ENCODE measurements around the gene IRX4. TPM values are rescaled to one million over a fixed set of nuclear protein-coding genes. Genes with fewer than 3 reads are reported as not detected.

Gene IRX4
- total and polyA plus RNA-seq, 2 donors (not counting 3 experiments of a cell fraction or from before 2014, with no cell fraction given) = not detected

GRCh38 chr5:1916041-1917001, 33.6 kb upstream of the IRX4 start:
- POLR2A ChIA-PET = no interaction called here
- CTCF ChIA-PET = no interaction called here
- dilution Hi-C loops (cut with MboI; ENCODE audit: extremely low pct_ligation_motif_present, low sequenced_read_pairs) = no loop called here

More at GRCh38 chr5:1916041-1917001, 33.6 kb upstream of the IRX4 start:
- no TSS peak for BruUV-seq (replicated peaks)
- Histone ChIP-seq H3K9me1 (replicated peaks; ENCODE audit: control insufficient read depth, extremely low read depth, insufficient read depth, low read length) (no peaks in the 10 kb centered on the region), H3K9ac (replicated peaks; ENCODE audit: extremely low read depth, insufficient read depth, low read length) (no peak overlapping the region), H3K9me3 (replicated peaks; ENCODE audit: control insufficient read depth, insufficient read depth, low read length) (no peaks in the 10 kb centered on the region), H4K20me1 (replicated peaks; ENCODE audit: control insufficient read depth, extremely low read depth, insufficient read depth, low read length) (no peaks in the 10 kb centered on the region), H3K4me2 (ENCODE audit: insufficient read depth, low read length) (no peak overlapping the region), H3K4me3 (replicated peaks in 1 of 3; ENCODE audit: insufficient read depth in 1 of 3, low read depth in 1 of 3, low read length in 3 of 3) (no peak overlapping the region), H3K4me1 (ENCODE audit: control insufficient read depth, extremely low read depth, insufficient read depth, low read length) (no peaks in the 10 kb centered on the region), H3K27ac (ENCODE audit: insufficient read depth, low read depth, low read length) (no peak overlapping the region), H2AFZ (ENCODE audit: low read depth, low read length) (no peak overlapping the region), H3K27me3 (ENCODE audit: control insufficient read depth in 2 of 2, insufficient read depth in 2 of 2, low read length in 2 of 2) (no peaks in the 10 kb centered on the region), H3K36me3 (ENCODE audit: control insufficient read depth in 2 of 2, extremely low read depth in 1 of 2, insufficient read depth in 2 of 2, low read length in 2 of 2) (no peaks in the 10 kb centered on the region), H3K79me2 (ENCODE audit: control insufficient read depth, insufficient read depth, low read length) (no peaks in the 10 kb centered on the region)
- DNase-seq (ENCODE audit: low read depth, low spot score) (no peak), FAIRE-seq (no peak)
- intact Hi-C loops (cut with micrococcal nuclease) = no loop called here
- TF ChIP-seq JUN (IDR thresholded peaks at IDR 0.05; ENCODE audit: borderline replicate concordance, insufficient read depth, insufficient read length, low read depth) = no peak
- TF ChIP-seq MAX (IDR thresholded peaks at IDR 0.05; ENCODE audit: insufficient read depth, insufficient read length) = no peak
- TF ChIP-seq POLR2A (IDR thresholded peaks at IDR 0.05; ENCODE audit: low read depth, low read length) = no peak
- no peak for TF ChIP-seq CTCF (IDR thresholded peaks at IDR 0.05; ENCODE audit: extremely low read depth in 1 of 2, insufficient read depth in 1 of 2, low read depth in 1 of 2, low read length in 2 of 2)
- no peak for TF ChIP-seq FOS (IDR thresholded peaks at IDR 0.05; ENCODE audit: borderline replicate concordance, insufficient read depth, low read length)
- no peak for TF ChIP-seq POLR2AphosphoS5 (IDR thresholded peaks at IDR 0.05; ENCODE audit: insufficient read depth, low read depth, low read length)
- TF ChIP-seq GATA2 (IDR thresholded peaks at IDR 0.05; ENCODE audit: insufficient read depth, insufficient read length, low read depth, low read length) = no peak
- no peak for TF ChIP-seq EZH2 (IDR thresholded peaks at IDR 0.05; ENCODE audit: borderline replicate concordance, low read depth, low read length, severe bottlenecking)
- no peak for TF ChIP-seq MYC (IDR thresholded peaks at IDR 0.05; ENCODE audit: low read depth, low read length)
